Iris pigment epithelial cell (primary cell): ENCODE measurements around the gene MEI1.
"Not testable (repeated sequence)": the region's sequence is repeated elsewhere in the genome, so short reads cannot be mapped to it uniquely, and the experiment has no call there.

Experiments used
- DNase-seq: peaks from one replicate; pipeline ENCODE4 v3.0.0-alpha.2; 2011; ENCODE audit warnings: low read depth

The MEI1 gene, protein sequence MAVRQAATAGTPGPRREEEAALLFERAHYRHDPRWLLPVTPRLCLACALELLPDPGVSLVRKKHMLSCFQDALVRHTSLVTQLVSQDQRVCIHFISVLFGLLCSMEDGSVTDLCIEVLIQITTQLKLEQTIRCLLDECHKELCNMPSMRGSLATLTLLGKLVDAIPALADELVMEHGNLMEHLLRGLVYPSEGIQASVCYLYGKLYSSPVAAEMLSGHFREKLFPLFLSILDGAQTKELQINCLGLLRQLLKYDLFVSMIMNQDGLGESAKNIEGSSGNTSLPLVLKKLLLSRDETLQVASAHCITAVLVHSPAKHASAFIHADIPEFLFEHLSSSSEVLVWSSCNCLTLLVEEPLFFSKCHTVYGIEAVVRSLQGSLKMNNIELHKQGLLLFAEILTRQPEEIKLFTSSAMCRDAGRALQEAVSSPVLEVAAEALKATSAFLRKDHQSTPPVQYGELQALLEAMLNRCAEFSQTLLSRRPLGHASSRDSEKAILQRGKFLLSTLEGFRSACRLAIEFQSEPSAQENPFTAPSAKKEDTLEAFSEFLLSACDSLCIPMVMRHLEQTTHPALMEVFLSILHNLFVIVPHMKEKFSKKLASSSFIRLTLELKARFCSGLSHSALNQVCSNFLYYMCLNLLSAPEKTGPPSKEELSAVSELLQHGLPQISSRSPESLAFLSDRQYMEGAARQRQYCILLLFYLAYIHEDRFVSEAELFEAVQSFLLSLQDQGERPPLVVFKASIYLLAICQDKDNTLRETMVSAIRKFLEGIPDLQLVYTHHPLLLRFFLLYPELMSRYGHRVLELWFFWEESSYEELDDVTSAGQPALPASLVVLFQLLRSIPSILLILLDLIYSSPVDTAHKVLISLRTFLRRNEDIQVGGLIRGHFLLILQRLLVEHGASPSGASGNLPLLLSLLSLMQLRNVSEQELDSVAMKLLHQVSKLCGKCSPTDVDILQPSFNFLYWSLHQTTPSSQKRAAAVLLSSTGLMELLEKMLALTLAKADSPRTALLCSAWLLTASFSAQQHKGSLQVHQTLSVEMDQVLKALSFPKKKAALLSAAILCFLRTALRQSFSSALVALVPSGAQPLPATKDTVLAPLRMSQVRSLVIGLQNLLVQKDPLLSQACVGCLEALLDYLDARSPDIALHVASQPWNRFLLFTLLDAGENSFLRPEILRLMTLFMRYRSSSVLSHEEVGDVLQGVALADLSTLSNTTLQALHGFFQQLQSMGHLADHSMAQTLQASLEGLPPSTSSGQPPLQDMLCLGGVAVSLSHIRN

DNA sequence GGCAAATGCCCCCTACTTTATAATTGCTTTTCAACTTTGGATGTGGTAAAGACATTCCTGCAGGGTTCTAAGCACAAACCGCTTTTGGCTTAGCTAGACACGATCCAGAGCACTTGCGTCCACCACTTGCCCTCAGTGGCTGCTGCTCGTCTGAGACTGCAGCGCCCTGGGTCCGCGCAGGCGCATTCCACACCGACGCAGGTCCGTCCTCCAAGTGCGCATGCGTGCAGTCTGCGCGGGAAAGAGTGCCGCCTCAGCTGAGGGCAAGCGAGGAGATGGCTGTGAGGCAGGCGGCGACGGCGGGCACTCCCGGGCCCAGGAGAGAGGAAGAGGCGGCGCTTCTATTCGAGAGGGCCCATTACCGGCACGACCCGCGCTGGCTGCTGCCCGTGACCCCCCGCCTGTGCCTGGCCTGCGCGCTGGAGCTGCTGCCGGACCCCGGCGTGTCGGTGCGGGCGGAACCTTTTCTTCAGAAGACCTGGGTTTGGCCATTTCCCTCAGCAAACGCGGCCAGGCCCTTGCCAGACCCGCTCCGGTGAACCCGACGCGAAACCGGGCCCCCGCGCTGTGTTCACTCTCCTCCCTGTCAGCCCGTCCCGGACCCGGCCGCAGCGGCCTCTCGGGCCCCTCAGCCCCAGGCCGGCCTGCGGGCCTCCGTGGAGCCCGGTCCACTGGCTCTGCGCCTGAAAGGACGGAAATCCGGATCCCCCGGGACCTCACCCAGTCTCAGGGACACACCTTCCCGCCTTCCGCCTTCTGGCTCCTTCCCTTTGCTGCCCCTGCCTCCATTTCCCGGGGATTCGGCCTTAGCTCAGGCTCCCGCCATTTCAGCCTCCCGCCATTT, at the start of gene MEI1:
Gene MEI1, plus strand, starts transcription at position 240 of the 844 bp plus-strand sequence. Its CDS starts 36 bp downstream, at position 276.
- DNase-seq: peak; percentile 51

DNA sequence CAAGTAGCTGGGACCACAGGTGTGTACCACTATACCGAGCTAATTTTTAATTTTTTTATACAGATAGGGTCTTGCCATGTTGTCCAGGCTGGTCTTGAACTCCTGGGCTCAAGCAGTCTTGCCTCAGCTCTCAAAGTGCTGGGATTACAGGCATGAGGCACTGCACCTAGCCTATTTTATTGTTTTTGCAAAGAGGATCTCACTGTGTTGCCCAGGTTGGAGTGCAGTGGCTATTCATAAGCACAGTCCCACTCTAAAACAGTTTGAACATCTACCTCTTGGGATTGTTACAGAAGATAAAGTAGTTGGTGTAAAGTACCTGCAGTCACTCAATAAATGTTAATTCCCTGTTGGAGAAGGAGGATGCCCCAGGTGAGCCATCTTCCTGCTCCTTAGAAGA, 49.1 kb upstream of the MEI1 start:
- no peak for DNase-seq

DNA sequence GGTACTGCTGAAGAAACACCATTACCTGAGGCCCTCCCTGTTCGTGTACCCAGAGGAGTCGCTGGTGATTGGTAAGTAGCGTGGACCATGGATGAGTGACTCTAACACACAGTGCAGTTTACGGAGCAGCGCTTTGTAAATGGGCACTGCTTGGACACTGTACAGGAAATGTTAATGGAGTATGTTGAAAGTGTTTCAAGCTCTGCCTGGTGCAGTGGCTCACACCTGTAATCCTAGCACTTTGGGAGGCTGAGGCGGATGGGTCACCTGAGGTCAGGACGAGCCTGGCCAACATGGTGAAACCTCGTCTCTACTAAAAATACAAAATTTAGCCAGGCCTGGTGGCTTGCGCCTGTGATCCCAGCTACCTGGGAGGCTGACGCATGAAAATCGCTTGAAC, 48.5 kb upstream of the MEI1 start:
- no peak for DNase-seq

DNA sequence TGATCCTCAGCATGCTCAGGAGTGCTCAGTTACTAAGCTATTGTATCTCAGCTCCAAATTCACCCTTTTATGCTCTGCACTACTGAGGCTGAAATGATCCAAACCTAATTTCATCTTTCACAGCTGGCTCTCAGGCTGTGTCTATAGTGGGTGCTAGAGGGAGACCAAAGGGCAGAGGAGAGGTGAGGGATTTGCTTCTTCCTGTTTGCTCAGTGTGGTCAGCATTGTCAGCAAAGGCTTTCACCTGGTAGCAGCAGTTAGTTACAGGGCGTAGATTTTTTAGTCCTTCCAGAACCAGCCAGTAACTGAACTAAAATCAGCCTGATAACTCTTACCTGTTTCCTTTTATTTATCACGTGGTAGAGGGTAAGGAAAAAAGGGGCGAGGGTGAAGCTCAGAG, 45.0 kb upstream of the MEI1 start:
- DNase-seq: no peak

DNA sequence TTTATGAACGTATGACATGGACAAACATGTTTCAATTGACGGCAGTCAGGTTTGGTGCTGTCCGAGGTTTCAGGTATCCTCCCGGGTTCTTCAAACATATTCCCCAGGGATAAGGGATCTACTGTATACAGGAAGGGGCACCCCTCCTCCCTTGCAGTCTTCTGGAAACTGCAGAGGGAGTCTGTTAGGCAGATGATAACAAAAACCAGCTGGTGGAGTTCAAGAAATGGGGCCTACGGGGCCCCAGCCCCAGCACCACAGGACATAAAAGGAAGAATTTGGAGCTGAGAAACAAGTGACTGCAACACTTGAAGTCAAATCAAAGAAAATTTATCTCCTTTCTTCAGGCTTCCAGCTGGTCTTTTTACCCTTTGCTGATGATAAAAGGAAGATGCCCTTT, 42.7 kb upstream of the MEI1 start:
- no peak for DNase-seq

DNA sequence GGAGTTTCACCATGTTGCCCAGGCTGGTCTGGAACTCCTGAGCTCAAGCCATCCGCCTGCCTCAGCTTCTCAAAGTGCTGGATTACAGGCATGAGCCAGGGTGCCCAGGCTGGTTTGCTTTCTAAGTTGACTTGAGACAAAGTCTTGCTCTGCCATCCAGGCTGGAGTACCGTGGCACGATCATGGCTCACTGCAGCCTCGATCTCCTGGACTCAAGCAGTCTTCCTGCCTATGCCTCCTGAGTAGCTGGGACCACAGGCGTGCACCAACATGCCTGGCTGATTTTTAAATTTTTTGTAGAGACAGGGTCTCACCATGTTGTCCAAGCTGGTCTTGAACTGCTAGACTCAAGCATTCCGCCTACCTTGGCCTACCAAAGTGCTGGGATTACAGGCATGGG, 41.6 kb upstream of the MEI1 start:
- no peak for DNase-seq

DNA sequence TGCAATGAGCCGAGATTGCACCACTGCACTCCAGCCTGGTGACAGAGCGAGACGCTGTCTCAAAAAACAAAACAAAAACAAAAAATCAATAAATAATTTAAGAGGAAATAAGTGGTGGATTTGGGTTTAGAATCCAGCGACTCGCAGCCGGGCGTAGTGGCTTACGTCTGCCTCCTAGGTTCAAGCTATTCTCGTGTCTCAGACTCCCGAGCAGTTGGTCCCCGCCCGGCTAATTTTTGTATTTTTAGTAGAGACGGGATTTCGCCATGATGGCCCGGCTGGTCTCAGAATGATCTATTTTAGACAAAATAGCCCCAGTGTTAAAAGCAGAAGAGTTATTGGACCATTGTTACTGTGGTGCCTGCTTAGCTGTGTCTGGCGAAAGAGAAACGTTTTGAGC, 40.4 kb upstream of the MEI1 start:
- DNase-seq: no peak

DNA sequence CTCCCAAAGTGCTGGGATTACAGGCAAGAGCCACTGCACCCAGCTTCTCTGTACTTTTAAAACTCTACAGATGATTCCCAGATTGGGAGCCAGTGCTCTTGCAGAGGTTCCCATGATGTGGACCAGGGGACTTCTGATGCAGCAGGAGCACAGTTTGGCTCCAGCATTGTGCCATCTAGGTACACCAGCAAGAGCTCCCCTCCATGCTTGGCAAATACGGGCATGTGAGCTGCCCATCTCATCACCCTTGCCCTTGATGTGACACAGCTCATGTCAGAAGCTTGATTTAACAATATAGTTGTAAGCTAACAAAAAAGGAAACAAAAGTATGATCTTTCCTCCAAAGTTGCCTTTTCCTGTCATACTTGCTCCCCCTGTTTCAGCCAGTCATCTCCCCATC, 39.4 kb upstream of the MEI1 start:
- no peak for DNase-seq

DNA sequence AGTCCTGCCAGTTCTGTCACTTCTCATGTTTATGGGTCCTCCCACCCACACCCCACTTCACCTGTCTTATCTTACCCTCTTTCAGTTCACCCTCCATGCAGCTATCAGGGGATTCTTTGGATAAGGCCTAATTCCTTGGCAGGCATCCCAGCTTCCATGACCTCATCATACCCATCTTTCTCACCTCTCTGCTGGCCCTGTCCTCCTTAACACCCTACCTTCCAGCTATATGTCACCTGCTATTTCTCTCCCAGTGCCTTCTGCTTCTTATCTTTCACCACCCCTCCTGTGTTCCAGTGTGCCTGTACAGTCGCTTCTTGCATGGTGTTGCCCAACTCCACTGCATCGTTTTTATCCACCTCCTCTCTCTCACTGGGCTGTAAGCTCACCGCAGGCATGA, 38.9 kb upstream of the MEI1 start:
- DNase-seq: no peak

DNA sequence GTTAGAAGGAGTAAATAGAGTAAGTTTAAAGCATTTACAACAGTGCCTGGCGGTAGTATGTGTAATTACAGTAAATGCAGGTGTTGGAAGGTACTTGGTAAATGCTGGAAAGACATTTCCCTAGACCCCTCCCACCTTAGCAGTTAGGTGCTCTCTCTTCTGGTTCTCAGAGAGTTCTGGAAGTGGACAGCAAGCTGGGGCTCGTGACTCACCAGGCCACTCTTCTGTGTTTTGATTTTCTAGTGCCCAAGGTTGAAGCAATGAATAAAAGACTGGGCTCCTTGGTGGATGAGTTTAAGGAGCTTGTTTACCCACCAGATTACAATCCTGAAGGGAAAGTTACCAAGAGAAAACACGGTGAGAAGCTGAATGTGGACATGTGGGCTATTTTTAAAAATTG, 38.2 kb upstream of the MEI1 start:
- peak; percentile 34 for DNase-seq

DNA sequence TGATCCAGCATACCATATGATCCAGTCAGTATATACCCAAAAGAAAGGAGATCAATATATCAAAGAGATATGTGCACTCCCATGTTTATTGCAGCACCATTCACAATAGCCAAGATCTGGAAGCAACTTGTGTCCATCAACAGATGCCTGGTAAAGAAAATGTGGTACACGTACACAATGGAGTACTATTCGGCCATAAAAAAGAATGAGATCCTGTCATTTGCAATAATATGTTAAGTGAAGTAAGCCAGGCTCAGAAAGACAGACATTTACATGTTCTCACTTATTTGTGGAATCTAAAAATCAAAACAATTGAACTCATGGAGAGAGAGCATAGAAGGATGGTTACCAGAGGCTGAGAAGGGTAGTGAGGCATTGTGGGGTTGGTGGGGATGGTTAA, 37.6 kb upstream of the MEI1 start:
- no peak for DNase-seq

DNA sequence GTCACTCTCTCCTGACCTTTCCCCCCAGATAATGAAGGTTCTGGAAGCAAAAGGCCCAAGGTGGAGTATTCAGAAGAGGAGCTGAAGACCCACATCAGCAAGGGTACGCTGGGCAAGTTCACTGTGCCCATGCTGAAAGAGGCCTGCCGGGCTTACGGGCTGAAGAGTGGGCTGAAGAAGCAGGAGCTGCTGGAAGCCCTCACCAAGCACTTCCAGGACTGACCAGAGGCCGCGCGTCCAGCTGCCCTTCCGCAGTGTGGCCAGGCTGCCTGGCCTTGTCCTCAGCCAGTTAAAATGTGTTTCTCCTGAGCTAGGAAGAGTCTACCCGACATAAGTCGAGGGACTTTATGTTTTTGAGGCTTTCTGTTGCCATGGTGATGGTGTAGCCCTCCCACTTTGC, 35.7 kb upstream of the MEI1 start:
- not testable (repeated sequence) for DNase-seq

DNA sequence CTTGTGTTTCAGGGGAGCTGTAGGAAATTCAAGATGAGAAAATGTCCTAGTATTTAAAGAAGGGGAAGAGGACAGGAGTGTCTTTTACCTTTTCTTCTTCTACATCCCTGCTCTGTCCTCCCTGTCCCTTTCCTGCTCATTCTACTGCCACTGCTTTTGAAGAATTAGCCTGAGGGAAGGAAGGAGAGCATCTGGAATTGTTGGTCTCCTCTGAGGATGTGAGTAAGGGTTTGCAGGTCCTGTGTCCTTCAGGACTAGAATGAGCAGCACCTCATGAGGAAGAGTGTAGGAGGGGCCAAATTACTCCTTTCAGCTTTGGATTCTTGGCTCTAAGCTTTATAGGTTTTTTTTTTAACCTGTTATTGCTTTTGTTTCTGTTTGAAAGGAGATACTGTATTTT, 34.8 kb upstream of the MEI1 start:
- DNase-seq: no peak

DNA sequence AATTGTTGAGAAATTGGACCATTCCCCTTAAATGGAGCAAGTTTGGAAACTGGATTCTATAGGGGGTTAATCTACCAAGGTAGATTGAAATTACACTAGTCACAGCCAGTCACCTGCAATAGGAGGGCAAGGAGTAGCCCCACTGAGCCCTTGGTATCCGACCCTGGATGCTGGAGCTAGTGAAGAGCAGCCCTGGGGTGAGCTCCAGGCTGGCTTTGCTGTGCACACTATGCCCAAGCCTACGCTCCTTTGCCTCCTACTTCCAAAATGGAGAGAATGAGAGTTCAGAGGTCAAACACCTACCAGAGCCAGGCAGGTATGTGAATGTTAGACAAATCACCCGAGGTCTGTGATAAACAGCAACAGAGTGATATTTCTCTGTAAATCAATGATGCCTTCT, 34.4 kb upstream of the MEI1 start:
- no peak for DNase-seq

DNA sequence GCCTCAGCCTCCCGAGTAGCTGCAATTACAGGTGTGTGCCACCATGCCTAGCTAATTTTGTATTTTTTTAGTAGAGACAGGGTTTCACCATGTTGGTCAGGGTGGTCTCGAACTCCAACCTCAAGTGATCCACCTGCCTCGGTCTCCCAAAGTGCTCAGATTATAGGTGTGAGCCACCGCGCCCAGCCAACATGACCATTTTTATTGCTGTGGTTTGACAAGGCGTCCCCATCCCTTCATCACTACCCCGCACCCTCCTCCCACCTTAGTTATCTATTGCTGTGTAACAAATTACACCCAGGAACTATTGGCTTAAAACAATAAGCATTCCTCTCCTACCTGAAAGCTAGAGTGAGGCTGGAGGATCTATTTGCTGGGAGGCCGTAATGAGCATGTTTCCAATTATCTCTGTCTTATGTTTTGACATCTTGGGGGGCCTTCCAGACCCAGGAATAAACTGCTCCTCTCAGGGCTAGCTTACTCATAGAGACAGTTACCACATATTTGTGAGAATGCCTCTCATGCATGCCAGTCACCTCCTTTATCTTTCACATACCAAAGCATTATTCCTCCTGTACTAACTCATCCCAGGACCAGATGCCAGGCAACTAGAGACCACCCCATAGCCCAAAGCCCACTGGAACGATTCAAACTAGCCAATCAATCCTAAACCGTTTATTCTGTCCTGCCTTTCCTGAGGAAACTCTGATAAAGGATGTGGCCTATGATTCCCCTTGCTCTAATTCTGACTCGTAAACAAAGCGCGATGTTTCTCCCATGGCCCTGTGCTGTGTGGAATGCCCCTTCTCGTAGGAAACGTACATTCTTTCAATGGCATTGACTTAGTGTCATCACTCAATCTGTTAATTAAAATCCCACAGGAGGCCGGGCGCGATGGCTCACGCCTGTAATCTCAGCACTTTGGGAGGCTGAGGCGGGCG, 30.1 kb upstream of the MEI1 start:
- DNase-seq: peak; percentile 91

DNA sequence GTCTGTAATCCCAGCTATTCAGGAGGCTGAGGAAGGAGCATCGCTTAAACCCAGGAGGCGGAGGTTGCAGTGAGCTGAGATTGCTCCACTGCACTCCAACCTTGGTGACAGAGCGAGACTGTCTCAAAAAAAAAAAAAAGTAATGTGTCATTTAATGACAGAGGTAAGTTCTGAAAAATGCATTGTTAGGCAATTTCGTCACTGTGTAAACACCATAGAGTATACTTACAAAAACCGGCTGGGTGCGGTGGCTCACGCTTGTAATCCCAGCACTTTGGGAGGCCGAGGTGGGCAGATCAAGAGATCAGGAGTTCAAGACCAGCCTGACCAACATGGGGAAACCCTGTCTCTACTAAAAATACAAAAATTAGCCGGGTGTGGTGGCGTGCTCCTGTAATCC, 27.2 kb upstream of the MEI1 start:
- DNase-seq: not testable (repeated sequence)

DNA sequence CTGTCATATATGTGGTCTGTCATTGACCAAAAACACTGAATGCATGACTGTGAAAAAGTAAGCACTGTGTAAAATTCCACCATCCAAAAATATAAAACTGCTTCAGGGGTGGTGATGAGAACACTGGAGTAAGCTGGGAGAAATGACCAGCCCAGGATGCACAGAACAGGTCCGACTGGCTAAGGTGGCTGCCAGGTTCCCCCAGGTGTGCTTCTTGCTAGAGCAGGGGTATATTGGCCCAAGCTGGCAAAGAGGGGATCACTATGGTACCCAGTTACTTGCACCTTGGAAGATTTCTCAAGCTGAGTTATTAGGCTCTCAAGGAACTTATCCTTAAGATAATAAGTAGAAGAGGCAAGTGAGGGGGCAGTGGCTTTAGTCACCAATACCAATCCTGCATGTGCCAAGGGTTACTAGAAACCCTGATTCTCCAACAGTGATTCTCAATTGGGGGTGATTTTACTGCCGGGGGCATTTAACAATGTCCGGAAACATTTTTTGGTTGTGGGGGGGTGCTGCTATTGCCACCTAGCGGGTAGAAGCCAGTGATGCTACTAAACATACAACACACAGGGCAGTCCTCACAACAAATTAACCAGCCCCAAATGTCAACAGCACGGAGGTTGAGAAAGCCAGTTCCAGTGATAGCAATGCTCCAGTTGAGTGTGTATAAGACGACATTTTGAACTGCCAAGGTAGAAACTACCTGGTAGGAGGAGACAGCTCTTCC, 26.4 kb upstream of the MEI1 start:
- DNase-seq: no peak

DNA sequence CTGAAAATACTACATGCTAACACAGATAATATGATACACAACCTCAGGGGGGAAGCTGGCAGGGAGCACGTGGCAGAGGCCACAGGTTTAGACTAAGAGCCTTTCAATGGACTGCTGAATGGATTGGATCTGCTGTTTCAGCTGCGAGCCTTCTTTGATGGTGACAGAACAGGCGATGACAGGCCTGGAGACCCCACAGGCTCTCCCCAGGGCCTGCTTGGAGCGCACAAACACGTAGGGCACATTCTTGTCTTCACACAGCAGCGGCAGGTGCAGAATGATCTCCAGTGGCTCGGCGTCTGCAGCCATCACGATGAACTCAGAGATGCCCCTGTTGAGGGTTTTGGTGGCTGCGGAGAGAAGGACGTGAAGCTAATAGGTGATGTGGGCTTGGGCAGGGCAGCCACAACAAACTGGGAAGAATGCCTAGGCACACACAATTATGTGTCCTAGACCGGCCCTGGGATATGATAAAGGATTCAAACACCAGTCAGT, 24.4 kb upstream of the MEI1 start:
- no peak for DNase-seq

DNA sequence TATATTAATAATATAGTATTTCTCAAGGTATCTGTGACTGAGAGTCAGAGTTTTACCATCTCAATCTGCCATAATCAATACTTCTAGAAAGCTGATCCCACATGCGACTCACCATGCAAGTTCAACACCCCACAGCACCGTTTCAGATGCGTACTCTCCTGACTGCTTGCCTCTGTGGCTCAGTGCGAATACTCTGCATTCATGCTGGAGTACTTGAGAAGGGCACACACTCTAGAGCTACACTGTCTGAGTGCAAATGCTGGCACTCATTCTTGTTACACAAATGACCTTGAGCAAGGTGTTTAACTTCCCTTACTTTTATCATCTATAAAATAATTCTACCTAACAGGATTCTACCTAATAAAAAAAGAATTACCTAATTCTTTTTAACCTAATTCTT, 23.2 kb upstream of the MEI1 start:
- no peak for DNase-seq

DNA sequence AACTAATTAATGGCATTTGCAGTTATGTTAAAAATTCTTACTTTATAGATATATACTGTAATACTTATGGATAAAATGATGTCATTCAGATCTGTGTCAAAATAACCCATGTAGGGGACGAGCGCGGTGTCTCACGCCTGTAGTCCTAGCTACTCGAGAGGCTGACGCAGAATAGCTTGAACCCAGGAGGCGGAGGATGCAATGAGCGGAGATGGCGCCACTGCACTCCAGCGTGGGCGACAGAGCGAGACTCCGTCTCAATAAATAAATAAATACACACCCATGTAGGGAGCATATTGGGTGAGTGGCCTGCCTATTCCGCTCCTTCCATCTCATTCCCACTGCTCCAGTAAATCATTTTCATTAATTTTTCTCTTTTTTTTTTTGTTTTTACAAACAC, 17.7 kb upstream of the MEI1 start:
- no peak for DNase-seq
